Activated T-cell treated with anti-CD3 and anti-CD28 coated beads, Interleukin-2, amount 50 U/mL, for 4 hours (primary cell): Measurements from ENCODE around the gene KRT23. TPM values are rescaled to one million over a fixed set of nuclear protein-coding genes. Genes with fewer than 3 reads are reported as not detected.

ENCODE experiments used
- ATAC-seq, 2 donors: fragments of 200-7000 bp; cut with Tn5 transposase; one replicate each; pipeline ENCODE4 v1.10.0; 2021
- DNase-seq: peaks from one replicate; pipeline ENCODE4 v3.0.0-alpha.2; 2020
- H3K27me3 Mint-ChIP-seq: one replicate; pipeline ENCODE4 v1.8.0; 2021; ENCODE audit warnings: low read depth, mixed read lengths
- H3K36me3 Mint-ChIP-seq: one replicate; pipeline ENCODE4 v1.8.0; 2022; ENCODE audit warnings: mixed read lengths; ENCODE audit not compliant: insufficient read depth
- H3K4me1 Mint-ChIP-seq: one replicate; pipeline ENCODE4 v1.8.0; 2021; ENCODE audit warnings: low read depth, mixed read lengths
- H3K4me3 Mint-ChIP-seq: one replicate; pipeline ENCODE4 v1.8.0; 2021; ENCODE audit warnings: mild to moderate bottlenecking, moderate library complexity, mixed read lengths
- H3K9me3 Mint-ChIP-seq: one replicate; pipeline ENCODE4 v1.8.0; 2021; ENCODE audit warnings: mixed read lengths
- total RNA-seq, 3 donors: library from RNA; stranded (reverse); gene quantifications; one replicate each; pipeline ENCODE4 v1.2.1, GENCODE V29; 2021

The KRT23 gene
- not detected for total RNA-seq

- no peaks in the 10 kb centered on the region for H3K4me1 Mint-ChIP-seq
- H3K4me3 Mint-ChIP-seq: no peak within 1 kb of the TSS
- peaks cover 15% of the 10 kb centered on the region for H3K27me3 Mint-ChIP-seq
- no peaks in the 10 kb centered on the region for H3K36me3 Mint-ChIP-seq
- no peaks in the 10 kb centered on the region for H3K9me3 Mint-ChIP-seq
- DNase-seq (no peak), ATAC-seq (no peak)
These were observed at the start of gene KRT23 for GRCh38 chr17:40937384-40937819. Gene KRT23, minus strand, starts transcription at chr17:40937646. Its CDS starts 1,043 bp downstream, at chr17:40936603.

- Mint-ChIP-seq H3K27me3 (peaks cover 16% of the 10 kb centered on the region), H3K4me3 (no peak overlapping the region), H3K4me1 (no peaks in the 10 kb centered on the region), H3K9me3 (no peaks in the 10 kb centered on the region), H3K36me3 (no peaks in the 10 kb centered on the region)
- DNase-seq (no peak), ATAC-seq (no peak)
These were observed 49.5 kb upstream of the KRT23 start for GRCh38 chr17:40986920-40987319.

GRCh38 chr17:40984226-40984625, 46.8 kb upstream of the KRT23 start, which contains the start of gene KRT40:
Gene KRT40, minus strand, starts transcription at chr17:40984326. Its CDS starts 53 bp downstream, at chr17:40984273.
- DNase-seq (no peak), ATAC-seq (no peak)
- Mint-ChIP-seq H3K9me3 (no peaks in the 10 kb centered on the region), H3K4me3 (no peak within 1 kb of the TSS), H3K36me3 (no peaks in the 10 kb centered on the region), H3K27me3 (peaks cover 8% of the 10 kb centered on the region), H3K4me1 (no peaks in the 10 kb centered on the region)

GRCh38 chr17:40981115-40981514, 43.7 kb upstream of the KRT23 start:
- ATAC-seq (no peak), DNase-seq (no peak)
- H3K9me3 Mint-ChIP-seq: no peaks in the 10 kb centered on the region
- no peak overlapping the region for H3K4me3 Mint-ChIP-seq
- H3K36me3 Mint-ChIP-seq: no peaks in the 10 kb centered on the region
- H3K4me1 Mint-ChIP-seq: no peaks in the 10 kb centered on the region
- H3K27me3 Mint-ChIP-seq: peaks cover 13% of the 10 kb centered on the region

GRCh38 chr17:40980596-40980995, 43.1 kb upstream of the KRT23 start:
- Mint-ChIP-seq H3K4me3 (no peak overlapping the region), H3K27me3 (peaks cover 17% of the 10 kb centered on the region), H3K36me3 (no peaks in the 10 kb centered on the region), H3K9me3 (no peaks in the 10 kb centered on the region), H3K4me1 (no peaks in the 10 kb centered on the region)
- ATAC-seq: no peak
- DNase-seq: no peak

GRCh38 chr17:40980117-40980516, 42.7 kb upstream of the KRT23 start:
- H3K9me3 Mint-ChIP-seq: no peaks in the 10 kb centered on the region
- no peaks in the 10 kb centered on the region for H3K4me1 Mint-ChIP-seq
- DNase-seq: no peak
- no peaks in the 10 kb centered on the region for H3K36me3 Mint-ChIP-seq
- ATAC-seq: no peak
- peaks cover 21% of the 10 kb centered on the region for H3K27me3 Mint-ChIP-seq
- no peak overlapping the region for H3K4me3 Mint-ChIP-seq

GRCh38 chr17:40978575-40979151, 41.2 kb upstream of the KRT23 start:
- Mint-ChIP-seq H3K27me3 (peaks cover 23% of the 10 kb centered on the region), H3K9me3 (no peaks in the 10 kb centered on the region), H3K4me1 (no peaks in the 10 kb centered on the region), H3K4me3 (no peak overlapping the region), H3K36me3 (no peaks in the 10 kb centered on the region)
- DNase-seq: no peak
- ATAC-seq: no peak

GRCh38 chr17:40975516-40975915, 38.1 kb upstream of the KRT23 start:
- Mint-ChIP-seq H3K9me3 (no peaks in the 10 kb centered on the region), H3K4me1 (no peaks in the 10 kb centered on the region), H3K4me3 (no peak overlapping the region), H3K27me3 (peaks cover 22% of the 10 kb centered on the region), H3K36me3 (no peaks in the 10 kb centered on the region)
- no peak for ATAC-seq
- DNase-seq: no peak

GRCh38 chr17:40974366-40974765, 36.9 kb upstream of the KRT23 start:
- no peaks in the 10 kb centered on the region for H3K4me1 Mint-ChIP-seq
- ATAC-seq (no peak), DNase-seq (no peak)
- no peaks in the 10 kb centered on the region for H3K36me3 Mint-ChIP-seq
- H3K27me3 Mint-ChIP-seq: peaks cover 23% of the 10 kb centered on the region
- H3K4me3 Mint-ChIP-seq: no peak overlapping the region
- no peaks in the 10 kb centered on the region for H3K9me3 Mint-ChIP-seq

- ATAC-seq: no peak
These were observed 30.1 kb upstream of the KRT23 start for GRCh38 chr17:40967582-40967981.

GRCh38 chr17:40966848-40967247, 29.4 kb upstream of the KRT23 start, which contains the start of gene KRT39:
Gene KRT39, minus strand, starts transcription at chr17:40966948. Its CDS starts 92 bp downstream, at chr17:40966856.
- peaks cover 5% of the 10 kb centered on the region for H3K4me1 Mint-ChIP-seq
- no peak for ATAC-seq

More at GRCh38 chr17:40967582-40967981, 30.1 kb upstream of the KRT23 start:
- Mint-ChIP-seq H3K4me3 (no peak overlapping the region), H3K9me3 (no peaks in the 10 kb centered on the region), H3K36me3 (no peaks in the 10 kb centered on the region), H3K27me3 (peaks cover 18% of the 10 kb centered on the region), H3K4me1 (peaks cover 5% of the 10 kb centered on the region)
- no peak for DNase-seq

GRCh38 chr17:40963838-40964237, 26.4 kb upstream of the KRT23 start:
- DNase-seq (no peak), ATAC-seq (peak in 1 of 2 donors; percentile 38)
- H3K4me1 Mint-ChIP-seq: peaks cover 5% of the 10 kb centered on the region
- H3K4me3 Mint-ChIP-seq: no peak overlapping the region
- H3K27me3 Mint-ChIP-seq: peaks cover 14% of the 10 kb centered on the region
- no peaks in the 10 kb centered on the region for H3K36me3 Mint-ChIP-seq
- no peaks in the 10 kb centered on the region for H3K9me3 Mint-ChIP-seq

More at GRCh38 chr17:40966848-40967247, 29.4 kb upstream of the KRT23 start, which contains the start of gene KRT39:
- Mint-ChIP-seq H3K4me3 (no peak within 1 kb of the TSS), H3K9me3 (no peaks in the 10 kb centered on the region), H3K27me3 (peaks cover 18% of the 10 kb centered on the region), H3K36me3 (no peaks in the 10 kb centered on the region)
- DNase-seq: no peak

- ATAC-seq (no peak), DNase-seq (no peak)
- Mint-ChIP-seq H3K4me1 (peaks cover 5% of the 10 kb centered on the region), H3K27me3 (peaks cover 8% of the 10 kb centered on the region), H3K4me3 (no peak overlapping the region), H3K9me3 (no peaks in the 10 kb centered on the region), H3K36me3 (no peaks in the 10 kb centered on the region)
These were observed 24.7 kb upstream of the KRT23 start for GRCh38 chr17:40962059-40962561.

GRCh38 chr17:40961591-40961990, 24.1 kb upstream of the KRT23 start:
- H3K9me3 Mint-ChIP-seq: no peaks in the 10 kb centered on the region
- H3K36me3 Mint-ChIP-seq: no peaks in the 10 kb centered on the region
- H3K4me1 Mint-ChIP-seq: peaks cover 5% of the 10 kb centered on the region
- H3K4me3 Mint-ChIP-seq: no peak overlapping the region
- ATAC-seq (no peak), DNase-seq (no peak)
- peaks cover 8% of the 10 kb centered on the region for H3K27me3 Mint-ChIP-seq

- no peaks in the 10 kb centered on the region for H3K36me3 Mint-ChIP-seq
- H3K9me3 Mint-ChIP-seq: no peaks in the 10 kb centered on the region
- DNase-seq: no peak
- peaks cover 4% of the 10 kb centered on the region for H3K27me3 Mint-ChIP-seq
- no peak overlapping the region for H3K4me3 Mint-ChIP-seq
- peaks cover 5% of the 10 kb centered on the region for H3K4me1 Mint-ChIP-seq
- ATAC-seq: no peak
These were observed 22.7 kb upstream of the KRT23 start for GRCh38 chr17:40960144-40960543.
